HEK293 (cell line): ENCODE results near the gene SCUBE1.

Experiments
- ZBTB7A ChIP-seq: fragments of 450-650 bp; formaldehyde crosslinking; IDR thresholded peaks from 2 replicates; pipeline ENCODE4 v1.5.1; 2016; ENCODE audit warnings: low read depth, missing biosample characterization, missing genetic modification characterization
- ZNF2 ChIP-seq: fragments of 450-650 bp; formaldehyde crosslinking; IDR thresholded peaks from 2 replicates; pipeline ENCODE4 v1.5.1; 2016; ENCODE audit warnings: missing biosample characterization, missing genetic modification characterization
- ZNF341 ChIP-seq: fragments of 450-650 bp; formaldehyde crosslinking; IDR thresholded peaks from 2 replicates; pipeline ENCODE4; 2016; ENCODE audit warnings: low read depth, missing biosample characterization, missing genetic modification characterization
- TF ChIP-seq, protein P1 (sequence below): fragments of 450-650 bp; formaldehyde crosslinking; IDR thresholded peaks from 2 replicates; pipeline ENCODE4 v1.5.1; 2016; ENCODE audit warnings: missing biosample characterization, missing genetic modification characterization
- TF ChIP-seq, protein P2 (sequence below): fragments of 450-650 bp; formaldehyde crosslinking; IDR thresholded peaks from 2 replicates; pipeline ENCODE4 v1.5.1; 2016; ENCODE audit warnings: missing biosample characterization, missing genetic modification characterization
- TF ChIP-seq, protein P3 (sequence below): fragments of 450-650 bp; formaldehyde crosslinking; IDR thresholded peaks from 2 replicates; pipeline ENCODE4 v1.5.1; 2016; ENCODE audit warnings: missing biosample characterization, missing genetic modification characterization

DNA sequence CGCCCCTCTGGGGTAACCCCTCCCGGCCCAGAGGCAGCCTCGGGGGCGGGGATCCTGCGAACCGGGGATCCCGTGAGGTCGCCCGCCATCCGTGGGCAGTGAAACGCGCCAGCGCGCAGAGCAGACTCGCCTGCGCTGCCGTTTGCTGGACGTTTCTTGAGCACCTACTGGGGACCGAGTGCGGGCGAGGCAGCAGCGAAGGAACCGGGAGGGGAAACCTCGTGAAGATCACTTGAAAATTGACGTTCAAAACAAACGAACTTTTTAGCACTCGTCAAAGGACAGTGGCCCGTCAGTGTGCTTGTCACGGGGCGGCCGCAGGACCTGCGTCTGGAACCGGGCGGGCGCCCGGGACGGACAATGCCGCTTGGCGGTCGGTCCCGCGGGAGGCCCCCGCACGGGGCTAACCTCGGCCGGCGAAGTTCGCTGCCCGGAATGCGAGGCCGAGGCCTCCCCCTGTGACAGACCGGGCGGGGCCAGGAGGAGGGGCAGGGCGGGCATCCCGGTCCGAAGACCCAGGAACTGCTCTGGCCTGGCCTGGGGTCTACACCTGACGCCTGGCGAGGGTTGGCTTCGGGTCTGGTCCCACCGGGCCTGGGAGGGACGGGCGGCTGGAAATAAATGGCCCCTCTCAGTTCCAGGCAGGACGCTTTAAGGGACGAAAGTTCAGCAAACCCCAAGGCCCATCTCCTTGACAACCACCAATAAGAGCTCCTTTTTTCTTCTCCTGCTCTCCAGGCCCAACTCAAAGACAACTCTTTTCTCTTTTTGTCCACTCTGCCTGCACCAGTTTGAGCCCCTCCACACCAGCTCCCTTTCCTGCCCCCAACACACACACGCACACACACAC lies 723 bp upstream of the SCUBE1 start:
- TF ChIP-seq ZNF341 (tag by site-specific recombination) (no peak), ZBTB7A (tag by site-specific recombination) (no peak), ZNF2 (tag by site-specific recombination) (no peak)
- TF ChIP-seq, protein P1, sequence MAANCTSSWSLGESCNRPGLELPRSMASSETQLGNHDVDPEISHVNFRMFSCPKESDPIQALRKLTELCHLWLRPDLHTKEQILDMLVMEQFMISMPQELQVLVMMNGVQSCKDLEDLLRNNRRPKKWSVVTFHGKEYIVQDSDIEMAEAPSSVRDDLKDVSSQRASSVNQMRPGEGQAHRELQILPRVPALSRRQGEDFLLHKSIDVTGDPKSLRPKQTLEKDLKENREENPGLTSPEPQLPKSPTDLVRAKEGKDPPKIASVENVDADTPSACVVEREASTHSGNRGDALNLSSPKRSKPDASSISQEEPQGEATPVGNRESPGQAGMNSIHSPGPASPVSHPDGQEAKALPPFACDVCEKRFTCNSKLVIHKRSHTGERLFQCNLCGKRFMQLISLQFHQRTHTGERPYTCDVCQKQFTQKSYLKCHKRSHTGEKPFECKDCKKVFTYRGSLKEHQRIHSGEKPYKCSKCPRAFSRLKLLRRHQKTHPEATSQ (tag by site-specific recombination), result no peak
- TF ChIP-seq, protein P2, sequence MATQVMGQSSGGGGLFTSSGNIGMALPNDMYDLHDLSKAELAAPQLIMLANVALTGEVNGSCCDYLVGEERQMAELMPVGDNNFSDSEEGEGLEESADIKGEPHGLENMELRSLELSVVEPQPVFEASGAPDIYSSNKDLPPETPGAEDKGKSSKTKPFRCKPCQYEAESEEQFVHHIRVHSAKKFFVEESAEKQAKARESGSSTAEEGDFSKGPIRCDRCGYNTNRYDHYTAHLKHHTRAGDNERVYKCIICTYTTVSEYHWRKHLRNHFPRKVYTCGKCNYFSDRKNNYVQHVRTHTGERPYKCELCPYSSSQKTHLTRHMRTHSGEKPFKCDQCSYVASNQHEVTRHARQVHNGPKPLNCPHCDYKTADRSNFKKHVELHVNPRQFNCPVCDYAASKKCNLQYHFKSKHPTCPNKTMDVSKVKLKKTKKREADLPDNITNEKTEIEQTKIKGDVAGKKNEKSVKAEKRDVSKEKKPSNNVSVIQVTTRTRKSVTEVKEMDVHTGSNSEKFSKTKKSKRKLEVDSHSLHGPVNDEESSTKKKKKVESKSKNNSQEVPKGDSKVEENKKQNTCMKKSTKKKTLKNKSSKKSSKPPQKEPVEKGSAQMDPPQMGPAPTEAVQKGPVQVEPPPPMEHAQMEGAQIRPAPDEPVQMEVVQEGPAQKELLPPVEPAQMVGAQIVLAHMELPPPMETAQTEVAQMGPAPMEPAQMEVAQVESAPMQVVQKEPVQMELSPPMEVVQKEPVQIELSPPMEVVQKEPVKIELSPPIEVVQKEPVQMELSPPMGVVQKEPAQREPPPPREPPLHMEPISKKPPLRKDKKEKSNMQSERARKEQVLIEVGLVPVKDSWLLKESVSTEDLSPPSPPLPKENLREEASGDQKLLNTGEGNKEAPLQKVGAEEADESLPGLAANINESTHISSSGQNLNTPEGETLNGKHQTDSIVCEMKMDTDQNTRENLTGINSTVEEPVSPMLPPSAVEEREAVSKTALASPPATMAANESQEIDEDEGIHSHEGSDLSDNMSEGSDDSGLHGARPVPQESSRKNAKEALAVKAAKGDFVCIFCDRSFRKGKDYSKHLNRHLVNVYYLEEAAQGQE (tag by site-specific recombination), result no peak
- TF ChIP-seq, protein P3, sequence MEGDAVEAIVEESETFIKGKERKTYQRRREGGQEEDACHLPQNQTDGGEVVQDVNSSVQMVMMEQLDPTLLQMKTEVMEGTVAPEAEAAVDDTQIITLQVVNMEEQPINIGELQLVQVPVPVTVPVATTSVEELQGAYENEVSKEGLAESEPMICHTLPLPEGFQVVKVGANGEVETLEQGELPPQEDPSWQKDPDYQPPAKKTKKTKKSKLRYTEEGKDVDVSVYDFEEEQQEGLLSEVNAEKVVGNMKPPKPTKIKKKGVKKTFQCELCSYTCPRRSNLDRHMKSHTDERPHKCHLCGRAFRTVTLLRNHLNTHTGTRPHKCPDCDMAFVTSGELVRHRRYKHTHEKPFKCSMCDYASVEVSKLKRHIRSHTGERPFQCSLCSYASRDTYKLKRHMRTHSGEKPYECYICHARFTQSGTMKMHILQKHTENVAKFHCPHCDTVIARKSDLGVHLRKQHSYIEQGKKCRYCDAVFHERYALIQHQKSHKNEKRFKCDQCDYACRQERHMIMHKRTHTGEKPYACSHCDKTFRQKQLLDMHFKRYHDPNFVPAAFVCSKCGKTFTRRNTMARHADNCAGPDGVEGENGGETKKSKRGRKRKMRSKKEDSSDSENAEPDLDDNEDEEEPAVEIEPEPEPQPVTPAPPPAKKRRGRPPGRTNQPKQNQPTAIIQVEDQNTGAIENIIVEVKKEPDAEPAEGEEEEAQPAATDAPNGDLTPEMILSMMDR (tag by site-specific recombination), result no peak
